A673 (cell line): ENCODE measurements around the gene TTC28. TPM values are rescaled to one million over a fixed set of nuclear protein-coding genes. Genes with fewer than 3 reads are reported as not detected.

ENCODE experiments used
- BruUV-seq: library from RNA; stranded (reverse); fragments of 400-500 nt; replicated peaks from 2 replicates; lab custom pipeline; 2021; lab: Mats Ljungman, UMichigan
- CTCF ChIA-PET: fragments of 300-600 bp; sonication (Branson Sonifier 250); formaldehyde crosslinking; loops from one replicate; lab custom pipeline; 2022; ENCODE audit warnings: antibody characterized with exemption; lab: Charles Lee
- POLR2A ChIA-PET: fragments of 300-600 bp; sonication (Branson Sonifier 250); formaldehyde crosslinking; loops from one replicate; lab custom pipeline; 2022; ENCODE audit warnings: antibody characterized with exemption; ENCODE audit not compliant: low non-redundant PET; lab: Charles Lee
- DNase-seq: peaks from one replicate; pipeline ENCODE4 v3.0.0-alpha.2; 2015; ENCODE audit warnings: low spot score
- H3K27ac ChIP-seq: fragments of 200-600 bp; sonication (generic); 2 replicates; pipeline ENCODE4 v1.5.1; 2016; ENCODE audit warnings: mixed run types, low read depth, mild to moderate bottlenecking, mixed read lengths, antibody characterized with exemption, low read length; ENCODE audit not compliant: poor library complexity, severe bottlenecking
- H3K27me3 ChIP-seq: fragments of 200-600 bp; sonication (generic); replicated peaks from 2 replicates; pipeline ENCODE4 v1.6.1; 2017; ENCODE audit warnings: mixed run types, low read depth, mild to moderate bottlenecking, mixed read lengths, antibody characterized with exemption, low read length; ENCODE audit not compliant: insufficient read depth, poor library complexity
- H3K36me3 ChIP-seq: fragments of 200-600 bp; sonication (generic); 2 replicates; pipeline ENCODE4 v1.6.1; 2016; ENCODE audit warnings: mixed run types, mild to moderate bottlenecking, mixed read lengths, antibody characterized with exemption, low read length; ENCODE audit not compliant: insufficient read depth, poor library complexity, severe bottlenecking
- H3K4me1 ChIP-seq: fragments of 200-600 bp; sonication (generic); 2 replicates; pipeline ENCODE4 v1.6.1; 2017; ENCODE audit warnings: mixed run types, mild to moderate bottlenecking, mixed read lengths, antibody characterized with exemption, low read length; ENCODE audit not compliant: insufficient read depth, poor library complexity, severe bottlenecking
- H3K4me3 ChIP-seq: fragments of 200-600 bp; sonication (generic); 2 replicates; pipeline ENCODE4 v1.5.1; 2016; ENCODE audit warnings: low read depth, mixed run types, mild to moderate bottlenecking, mixed read lengths, low read length; ENCODE audit not compliant: poor library complexity, severe bottlenecking
- H3K9me3 ChIP-seq: fragments of 200-600 bp; sonication (generic); 2 replicates; pipeline ENCODE4 v1.6.1; 2016; ENCODE audit warnings: mixed run types, low read depth, mild to moderate bottlenecking, mixed read lengths, antibody characterized with exemption, low read length; ENCODE audit not compliant: poor library complexity, severe bottlenecking
- CTCF ChIP-seq: fragments of 300-800, 200-600 bp; sonication (generic); conservative IDR thresholded peaks from 2 replicates; pipeline ENCODE4 v1.5.1; 2017; ENCODE audit warnings: low read depth, mild to moderate bottlenecking, antibody characterized with exemption, low read length, moderate library complexity, mixed read lengths
- EZH2 ChIP-seq: fragments of 200-600 bp; sonication (generic); IDR thresholded peaks from 2 replicates; pipeline ENCODE4 v1.6.1; 2017; ENCODE audit warnings: borderline replicate concordance, low read depth, mild to moderate bottlenecking, mixed read lengths, antibody characterized with exemption, low read length; ENCODE audit not compliant: poor library complexity, severe bottlenecking
- intact Hi-C: fragments of 100-400 bp; cut with micrococcal nuclease; formaldehyde crosslinking; loops from one replicate; pipeline ENCODE4 v1.10.0; 2022; ENCODE audit not compliant: unreplicated experiment
- total RNA-seq: library from RNA; stranded (reverse); gene quantifications from 2 replicates; pipeline ENCODE4 v1.2.3, GENCODE V29; 2021

The TTC28 gene
- total RNA-seq, 1 experiment from 2014 or later, result 48.7 TPM

DNA sequence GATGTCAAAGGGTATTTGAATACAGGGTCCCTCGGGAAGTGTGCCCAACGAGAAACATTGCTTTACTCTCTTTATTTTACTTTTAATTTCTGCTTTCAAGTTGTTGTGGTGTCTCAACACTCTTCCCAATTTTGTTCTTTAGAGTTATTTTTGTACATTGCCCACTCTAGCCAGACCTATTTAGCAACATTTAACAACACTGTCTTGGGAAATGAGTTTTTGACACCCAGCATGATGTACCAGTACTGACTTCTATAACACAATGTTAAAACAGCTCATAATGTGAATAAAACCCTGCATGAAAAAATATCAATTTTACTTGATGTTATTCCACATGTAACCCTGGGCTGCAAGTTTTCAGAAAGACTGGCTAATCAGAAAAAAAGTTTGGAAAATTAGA is 410.4 kb downstream of the TTC28 start:
- H3K4me1 ChIP-seq, result no peaks in the 10 kb centered on the region
- TF ChIP-seq CTCF, result no peak
- TF ChIP-seq EZH2, result no peak
- H3K4me3 ChIP-seq, result no peak overlapping the region
- no peak overlapping the region for H3K27ac ChIP-seq
- BruUV-seq, result no TSS peak
- CTCF ChIA-PET, result no interaction called here
- no peaks in the 10 kb centered on the region for H3K36me3 ChIP-seq
- no peak for DNase-seq
- intact Hi-C loops, result no loop called here
- no peaks in the 10 kb centered on the region for H3K9me3 ChIP-seq
- POLR2A ChIA-PET, result interaction anchor here (0.6 kb wide), 1 partner anchor 113 kb away, joined by 3 read pairs; no protein-coding TSS in a partner anchor
- H3K27me3 ChIP-seq, result no peaks in the 10 kb centered on the region

- no peak for DNase-seq
- Histone ChIP-seq H3K4me1 (no peaks in the 10 kb centered on the region), H3K9me3 (no peaks in the 10 kb centered on the region), H3K27me3 (no peaks in the 10 kb centered on the region), H3K4me3 (no peak overlapping the region), H3K36me3 (no peaks in the 10 kb centered on the region), H3K27ac (no peak overlapping the region)
- intact Hi-C loops, result no loop called here
- BruUV-seq, result no TSS peak
- ChIA-PET POLR2A (interaction anchor here (0.6 kb wide), 1 partner anchor 112 kb away, joined by 3 read pairs; no protein-coding TSS in a partner anchor), CTCF (no interaction called here)
- TF ChIP-seq EZH2 (no peak), CTCF (no peak)
These were observed 410.8 kb downstream of the TTC28 start for GRCh38 chr22:28268850-28269249.

DNA sequence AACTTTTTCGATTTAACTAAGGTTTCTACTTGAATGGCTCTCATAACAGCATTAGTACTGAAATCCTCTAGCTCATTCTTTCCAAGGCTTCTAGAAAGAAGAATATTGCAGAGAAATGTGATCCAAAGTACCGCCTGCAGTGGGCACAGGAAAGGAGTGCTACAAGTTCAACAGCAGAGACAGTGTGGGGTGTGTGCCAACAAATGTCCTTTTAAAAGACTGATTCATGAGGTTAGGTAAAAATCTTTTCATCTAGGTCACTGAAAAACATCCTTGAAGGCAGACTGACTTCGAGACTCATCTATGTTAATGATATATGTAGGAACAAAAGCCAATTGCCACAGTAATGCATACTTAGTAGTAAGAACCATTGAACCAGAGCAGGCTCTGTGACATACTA is 411.5 kb downstream of the TTC28 start:
- intact Hi-C loops, result no loop called here
- no peaks in the 10 kb centered on the region for H3K9me3 ChIP-seq
- TF ChIP-seq EZH2, result no peak
- TF ChIP-seq CTCF, result no peak
- H3K4me1 ChIP-seq, result no peaks in the 10 kb centered on the region
- no peak for DNase-seq
- no peak overlapping the region for H3K27ac ChIP-seq
- H3K4me3 ChIP-seq, result no peak overlapping the region
- POLR2A ChIA-PET, result no interaction called here
- H3K36me3 ChIP-seq, result no peaks in the 10 kb centered on the region
- BruUV-seq, result no TSS peak
- H3K27me3 ChIP-seq, result no peaks in the 10 kb centered on the region
- CTCF ChIA-PET, result no interaction called here
